Gastrocnemius medialis (tissue), 4 donors: ENCODE data around the gene BMX. TPM values are rescaled to one million over a fixed set of nuclear protein-coding genes. Genes with fewer than 3 reads are reported as not detected.

ENCODE experiments used
- total RNA-seq, 4 donors: library from RNA; depleted of rRNA; stranded (reverse); fragments of >200 nt; gene quantifications; one replicate each; pipeline versions ENCODE4 v1.1.0 to v1.2.3, GENCODE V29; 2016

The BMX gene
- total RNA-seq, 4 donors from 2014 or later = 0.40 to 2.4 (median 0.82) TPM

Other genes starting within 250 kb of the BMX start
- 1 to 10 TPM in 1 of 4 donors, under 1 TPM in 1, not detected in 2; 0.78 to 1.7 TPM for gene ASB9, start 230.7 kb upstream of the BMX start, total RNA-seq
- gene ASB11, start 185.2 kb upstream of the BMX start, total RNA-seq = 10 to 100 TPM; 16.2 to 59.8 (median 47.4) TPM
- 1 to 10 TPM; 1.5 to 5.9 (median 3.1) TPM for gene PIGA, start 165.3 kb upstream of the BMX start, total RNA-seq
- gene VEGFD, start 116.4 kb upstream of the BMX start, total RNA-seq = 10 to 100 TPM in 2 of 4 donors, 1 to 10 TPM in 2; 5.1 to 16.8 (median 9.0) TPM
- 10 to 100 TPM in 3 of 4 donors, 1 to 10 TPM in 1; 9.4 to 20.2 (median 14.2) TPM for gene PIR, start 7.5 kb upstream of the BMX start, total RNA-seq
- gene ACE2, start 100.2 kb downstream of the BMX start, total RNA-seq = 1 to 10 TPM; 1.0 to 6.6 (median 2.6) TPM
- gene CLTRN, start 164.0 kb downstream of the BMX start, total RNA-seq = under 1 TPM in 1 of 4 donors, not detected in 3; 0.26 TPM
- gene CA5B, start 237.5 kb downstream of the BMX start, total RNA-seq = 1 to 10 TPM in 3 of 4 donors, under 1 TPM in 1; 0.24 to 3.4 (median 1.8) TPM